HUES48 (cell line): ENCODE data around the gene SLC13A4.

Experiments used
- H3K27ac ChIP-seq: one replicate; pipeline ENCODE4 v1.7.0; 2013; ENCODE audit warnings: low read depth, low read length, inconsistent platforms
- H3K27me3 ChIP-seq: 2 replicates; pipeline ENCODE4 v1.6.1; 2013; ENCODE audit warnings: mild to moderate bottlenecking, low read length; ENCODE audit not compliant: control insufficient read depth, insufficient read depth
- H3K36me3 ChIP-seq: 2 replicates; pipeline ENCODE4 v1.6.1; 2013; ENCODE audit warnings: low read length; ENCODE audit not compliant: control insufficient read depth, insufficient read depth
- H3K4me1 ChIP-seq: 2 replicates; pipeline ENCODE4 v1.6.1; 2013; ENCODE audit warnings: mild to moderate bottlenecking, low read length; ENCODE audit not compliant: control insufficient read depth, insufficient read depth
- H3K4me3 ChIP-seq: 2 replicates; pipeline ENCODE4 v1.5.1; 2013; ENCODE audit warnings: mild to moderate bottlenecking, low read depth, low read length
- H3K9ac ChIP-seq: 2 replicates; pipeline ENCODE4 v1.6.1; 2013; ENCODE audit warnings: mild to moderate bottlenecking, low read depth, low read length, moderate library complexity
- H3K9me3 ChIP-seq: 2 replicates; pipeline ENCODE4 v1.6.1; 2013; ENCODE audit warnings: low read length; ENCODE audit not compliant: control insufficient read depth, insufficient read depth

SLC13A4 gene

GRCh38 chr7:135690566-135690965 is 37.4 kb downstream of the SLC13A4 start:
- Histone ChIP-seq H3K4me3 (no peak overlapping the region), H3K9ac (no peak overlapping the region), H3K9me3 (no peaks in the 10 kb centered on the region), H3K27ac (no peak overlapping the region), H3K36me3 (peaks cover 15% of the 10 kb centered on the region; the same call in 1 of the 2 replicates), H3K4me1 (no peaks in the 10 kb centered on the region), H3K27me3 (no peaks in the 10 kb centered on the region)

DNA sequence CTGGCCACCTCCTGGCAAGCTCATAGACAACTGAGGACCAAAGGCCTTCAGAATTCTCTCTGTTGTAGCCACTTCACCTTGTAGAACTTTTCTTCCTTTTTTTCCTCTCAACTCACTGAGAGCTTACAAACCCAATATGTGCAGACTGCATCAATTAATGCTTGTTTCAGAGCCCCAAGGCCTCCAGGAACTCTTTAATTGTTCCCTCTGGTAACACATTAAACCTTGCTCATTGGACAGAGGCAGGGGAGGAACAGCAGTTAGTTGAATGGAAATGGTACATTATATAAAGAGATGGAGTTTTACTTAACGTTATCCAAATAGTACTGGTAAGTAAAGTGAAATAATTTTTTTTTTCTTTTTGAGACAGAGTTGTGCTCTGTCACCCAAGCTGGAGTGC is 40.5 kb downstream of the SLC13A4 start:
- Histone ChIP-seq H3K4me1 (no peaks in the 10 kb centered on the region), H3K9me3 (no peaks in the 10 kb centered on the region), H3K9ac (no peak overlapping the region), H3K36me3 (peaks cover 13% of the 10 kb centered on the region; the same call in 1 of the 2 replicates), H3K27me3 (no peaks in the 10 kb centered on the region), H3K27ac (no peak overlapping the region), H3K4me3 (no peak overlapping the region)

GRCh38 chr7:135685306-135686084 is 42.5 kb downstream of the SLC13A4 start:
- Histone ChIP-seq H3K27me3 (no peaks in the 10 kb centered on the region), H3K4me3 (no peak overlapping the region), H3K9ac (no peak overlapping the region), H3K9me3 (no peaks in the 10 kb centered on the region), H3K36me3 (peaks cover 13% of the 10 kb centered on the region; the same call in 1 of the 2 replicates), H3K4me1 (no peaks in the 10 kb centered on the region), H3K27ac (no peak overlapping the region)

DNA sequence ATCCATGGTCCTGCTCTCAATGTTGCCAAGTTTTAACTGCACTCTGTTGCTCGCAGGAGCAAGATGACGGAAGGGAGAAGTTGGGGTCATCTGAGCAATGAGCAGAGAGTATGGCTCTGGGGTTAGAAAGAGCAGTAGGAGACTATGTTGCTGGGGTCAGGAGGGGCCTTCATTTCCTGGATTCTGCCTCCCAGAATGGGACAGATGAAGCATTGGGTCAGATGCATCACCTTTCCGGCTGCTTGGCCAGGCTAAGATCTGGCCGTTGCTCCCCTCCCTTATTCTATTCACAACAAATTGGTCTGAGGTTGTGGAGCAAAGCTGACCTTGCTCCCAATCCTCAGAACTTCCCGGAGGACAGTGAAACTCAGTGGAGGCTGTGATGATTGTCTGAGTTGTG is 43.3 kb downstream of the SLC13A4 start:
- H3K27ac ChIP-seq: no peak overlapping the region
- no peaks in the 10 kb centered on the region for H3K27me3 ChIP-seq
- H3K4me3 ChIP-seq: no peak overlapping the region
- no peaks in the 10 kb centered on the region for H3K9me3 ChIP-seq
- no peaks in the 10 kb centered on the region for H3K4me1 ChIP-seq
- H3K9ac ChIP-seq: no peak overlapping the region
- peaks cover 11% of the 10 kb centered on the region; the same call in 1 of the 2 replicates for H3K36me3 ChIP-seq

GRCh38 chr7:135684136-135684535 is 43.9 kb downstream of the SLC13A4 start:
- Histone ChIP-seq H3K4me1 (no peaks in the 10 kb centered on the region), H3K9ac (no peak overlapping the region), H3K27me3 (no peaks in the 10 kb centered on the region), H3K4me3 (no peak overlapping the region), H3K9me3 (no peaks in the 10 kb centered on the region), H3K27ac (no peak overlapping the region), H3K36me3 (0 out of 2 replicates have a peak, but pooled peaks cover 8% of the 10 kb centered on the region)

GRCh38 chr7:135683609-135684008 is 44.4 kb downstream of the SLC13A4 start:
- no peak overlapping the region for H3K4me3 ChIP-seq
- no peaks in the 10 kb centered on the region for H3K4me1 ChIP-seq
- H3K36me3 ChIP-seq: 0 out of 2 replicates have a peak, but pooled peaks cover 9% of the 10 kb centered on the region
- no peak overlapping the region for H3K9ac ChIP-seq
- H3K27me3 ChIP-seq: no peaks in the 10 kb centered on the region
- no peaks in the 10 kb centered on the region for H3K9me3 ChIP-seq
- H3K27ac ChIP-seq: no peak overlapping the region

DNA sequence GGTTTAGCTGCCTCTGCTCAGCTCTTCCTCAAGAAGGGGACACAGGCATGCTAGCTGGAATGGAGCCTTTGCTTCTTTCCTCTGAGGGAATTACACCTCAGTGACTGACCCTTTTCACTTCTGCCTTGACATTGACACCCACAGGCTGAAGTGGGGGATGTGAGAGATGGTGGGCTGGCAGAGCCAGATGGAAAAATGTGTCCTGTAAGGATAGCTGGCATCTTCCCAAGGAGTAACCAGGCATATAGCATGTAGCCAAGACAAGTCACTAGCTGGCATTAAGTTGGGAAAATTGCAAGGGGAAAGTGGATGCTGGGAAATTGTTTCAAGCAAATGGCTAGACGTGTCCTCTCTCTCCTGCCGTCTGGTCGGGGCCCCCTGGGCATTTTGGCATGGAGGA is 45.8 kb downstream of the SLC13A4 start:
- Histone ChIP-seq H3K27ac (no peak overlapping the region), H3K4me3 (no peak overlapping the region), H3K9me3 (no peaks in the 10 kb centered on the region), H3K36me3 (peaks cover 22% of the 10 kb centered on the region; the same call in 1 of the 2 replicates), H3K9ac (no peak overlapping the region), H3K27me3 (no peaks in the 10 kb centered on the region), H3K4me1 (no peaks in the 10 kb centered on the region)

DNA sequence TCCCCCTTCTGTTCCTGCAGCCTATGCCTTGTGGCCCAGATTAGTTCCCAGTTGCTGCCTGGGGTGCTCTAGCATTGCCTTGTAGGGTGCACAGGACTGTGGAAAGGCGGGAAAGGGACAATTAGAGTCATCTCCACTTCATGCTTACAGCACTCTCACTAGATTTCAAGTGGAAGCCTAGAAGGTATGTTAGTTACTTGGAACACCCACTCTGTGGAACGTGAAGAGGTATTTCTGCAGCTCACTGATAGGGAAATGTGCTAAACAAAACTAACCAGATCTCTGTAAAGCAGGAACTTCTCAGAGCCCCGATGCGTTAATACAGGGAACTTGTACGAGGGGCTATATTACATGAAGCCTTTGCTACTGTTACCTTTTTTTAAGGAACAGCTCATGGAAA is 46.2 kb downstream of the SLC13A4 start:
- no peaks in the 10 kb centered on the region for H3K27me3 ChIP-seq
- no peak overlapping the region for H3K4me3 ChIP-seq
- no peak overlapping the region for H3K9ac ChIP-seq
- no peak overlapping the region for H3K27ac ChIP-seq
- H3K9me3 ChIP-seq: no peaks in the 10 kb centered on the region
- H3K36me3 ChIP-seq: peaks cover 25% of the 10 kb centered on the region; the same call in 1 of the 2 replicates
- no peaks in the 10 kb centered on the region for H3K4me1 ChIP-seq

GRCh38 chr7:135678612-135679575 is 49.1 kb downstream of the SLC13A4 start:
- Histone ChIP-seq H3K27ac (no peak overlapping the region), H3K9me3 (no peaks in the 10 kb centered on the region), H3K4me3 (no peak overlapping the region)

DNA sequence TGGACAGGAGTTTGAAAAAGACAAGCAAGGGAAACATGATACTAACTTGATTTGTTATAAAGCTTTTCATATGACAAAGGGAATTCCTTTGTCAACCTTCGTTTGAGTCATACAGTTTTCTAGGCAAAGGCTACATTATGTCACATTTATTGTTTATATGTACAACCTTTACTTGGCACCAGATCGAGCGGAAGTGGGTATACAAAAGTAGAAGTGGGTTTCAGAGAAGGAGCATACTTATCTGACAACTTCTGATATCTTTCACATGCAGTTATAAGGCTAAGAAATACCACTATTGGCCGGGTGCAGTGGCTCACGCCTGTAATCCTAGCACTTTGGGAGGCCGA is 54.7 kb downstream of the SLC13A4 start:
- Histone ChIP-seq H3K27me3 (no peaks in the 10 kb centered on the region), H3K36me3 (peaks cover 50% of the 10 kb centered on the region), H3K9me3 (no peaks in the 10 kb centered on the region), H3K4me3 (no peak overlapping the region), H3K9ac (no peak overlapping the region), H3K4me1 (no peaks in the 10 kb centered on the region), H3K27ac (no peak overlapping the region)

More at GRCh38 chr7:135678612-135679575, 49.1 kb downstream of the SLC13A4 start:
- Histone ChIP-seq H3K27me3 (no peaks in the 10 kb centered on the region), H3K36me3 (peaks cover 53% of the 10 kb centered on the region), H3K4me1 (no peaks in the 10 kb centered on the region), H3K9ac (no peak overlapping the region)
